Measurements from ENCODE around the gene MYO5C. TPM values are rescaled to one million over a fixed set of nuclear protein-coding genes. Genes with fewer than 3 reads are reported as not detected.

MYO5C gene
- total and polyA plus RNA-seq, 10 of the 15 experiments (the other 5 are each of a cell fraction or from before 2014, with no cell fraction given) = 0.29 to 1.3 (median 0.75) TPM

GRCh38 chr15:52227456-52227855, 68.1 kb downstream of the MYO5C start:
- Histone ChIP-seq H3K4me1 (ENCODE audit: control insufficient read depth, insufficient read depth, low read length) (peaks cover 36% of the 10 kb centered on the region), H3K27ac (ENCODE audit: control insufficient read depth, insufficient read depth) (no peak overlapping the region), H3K36me3 (ENCODE audit: control insufficient read depth in 2 of 2, insufficient read depth in 2 of 2, low read length in 1 of 2) (no peaks in the 10 kb centered on the region), H4K20me1 (ENCODE audit: control insufficient read depth, insufficient read depth) (no peaks in the 10 kb centered on the region), H3K4me3 (no peak overlapping the region), H3K9ac (ENCODE audit: control insufficient read depth, insufficient read depth, low read length) (no peak overlapping the region), H3K27me3 (replicated peaks in 1 of 2; ENCODE audit: control insufficient read depth in 2 of 2, insufficient read depth in 2 of 2, low read length in 1 of 2) (no peaks in the 10 kb centered on the region), H3K9me3 (replicated peaks; ENCODE audit: control insufficient read depth, insufficient read depth, low read length) (no peaks in the 10 kb centered on the region), H3K79me2 (ENCODE audit: control insufficient read depth, insufficient read depth, low read length) (no peaks in the 10 kb centered on the region), H2AFZ (ENCODE audit: control insufficient read depth, low read depth, low read length) (no peak overlapping the region), H3K4me2 (ENCODE audit: control insufficient read depth, insufficient read depth) (no peak overlapping the region)
- ChIA-PET POLR2A (interaction anchor here (0.6 to 1.4 kb wide), 3 partner anchors 10 to 480 kb away, joined by 3 read pairs; no protein-coding TSS in a partner anchor), SMC1A (ENCODE audit: uncharacterized antibody, unreplicated experiment) (interaction anchor here (0.6 to 8.2 kb wide), 19 partner anchors 10 to 1058 kb away, joined by 3 to 93 read pairs (median 5); partner anchors contain the start of gene LEO1), RAD21 (ENCODE audit: unreplicated experiment) (interaction anchor here (0.6 to 5.7 kb wide), 21 partner anchors 8 to 1065 kb away, joined by 3 to 43 read pairs (median 4); no protein-coding TSS in a partner anchor), CTCF (interaction anchor here (0.6 to 13.5 kb wide), 43 partner anchors 8 to 1812 kb away, joined by 3 to 235 read pairs (median 4); partner anchors contain the start of genes GNB5 and LEO1)
- ATAC-seq = peak; percentile 90
- in situ Hi-C loops (cut with MboI) = loop anchor here (5.0 kb wide), 1 partner anchor 250 kb away; no protein-coding TSS in a partner anchor
- no TSS peak for BruUV-seq (replicated peaks)
- 40% methylated on average over 5 of the region's 5 CpGs for WGBS (ENCODE audit: insufficient coverage, insufficient replicate concordance, low lambda C conversion rate, missing lambda C conversion rate)
- FAIRE-seq = peak; percentile 93
- peak; percentile 66 for DNase-seq (ENCODE audit: low read depth, low spot score)
- intact Hi-C loops (cut with micrococcal nuclease; ENCODE audit: unreplicated experiment) = loop anchor here (1.0 kb wide), 1 partner anchor 44 kb away; no protein-coding TSS in a partner anchor
- TF ChIP-seq ZBTB4 (CRISPR knock-in tag; IDR thresholded peaks at IDR 0.05) = no peak
- TF ChIP-seq ZNF687 (IDR thresholded peaks at IDR 0.05) = no peak
- TF ChIP-seq BRCA1 (IDR thresholded peaks at IDR 0.05; ENCODE audit: low read depth, low read length) = no peak
- no peak for TF ChIP-seq NFIC (IDR thresholded peaks at IDR 0.05; ENCODE audit: low read depth, low read length)
- no peak for TF ChIP-seq CBFB (IDR thresholded peaks at IDR 0.05; ENCODE audit: low read depth)
- TF ChIP-seq RUNX3 (IDR thresholded peaks at IDR 0.05; ENCODE audit: low read length) = peak; percentile 33; the same call in 1 of the 2 replicates
- TF ChIP-seq PKNOX1 (IDR thresholded peaks at IDR 0.05) = peak; percentile 82
- peak; percentile 49; the same call in 1 of the 2 replicates for TF ChIP-seq NR2F1 (conservative IDR thresholded peaks at IDR 0.05)
- TF ChIP-seq SPI1 (IDR thresholded peaks at IDR 0.05; ENCODE audit: borderline replicate concordance, insufficient read depth, low read depth, low read length) = peak; percentile 73
- no peak for TF ChIP-seq KDM1A (IDR thresholded peaks at IDR 0.05; ENCODE audit: borderline replicate concordance)
- TF ChIP-seq USF1 (IDR thresholded peaks at IDR 0.05; ENCODE audit: borderline replicate concordance, extremely low read length, insufficient read depth, low read depth, low read length) = no peak
- 0 out of 2 replicates have a peak, but pooled peaks have one; percentile 46 for TF ChIP-seq YY1 (IDR thresholded peaks at IDR 0.05; ENCODE audit: low read depth, low read length)
- TF ChIP-seq BHLHE40 (IDR thresholded peaks at IDR 0.05; ENCODE audit: borderline replicate concordance in 1 of 2, low read depth in 2 of 2, low read length in 1 of 2) = peak in 1 of 2 experiments; percentile 9; a peak in 1 of 4 replicates

Measured in GM12878 (cell line).